ENCODE measurements around the gene MAK. TPM values are rescaled to one million over a fixed set of nuclear protein-coding genes. Genes with fewer than 3 reads are reported as not detected.
A peak's percentile ranks its signal among the peaks of the same experiment; 100 is the strongest.
"Not testable (repeated sequence)": the region's sequence is repeated elsewhere in the genome, so short reads cannot be mapped to it uniquely, and the experiment has no call there.

The MAK gene
- total RNA-seq, 2 donors from 2014 or later: 0.48 to 0.90 TPM

- H3K4me1 Mint-ChIP-seq (ENCODE audit: low read depth): no peaks in the 10 kb centered on the region
- no peak overlapping the region for H3K4me3 Mint-ChIP-seq
- H3K27me3 Mint-ChIP-seq (ENCODE audit: low read depth): no peaks in the 10 kb centered on the region
- H3K36me3 Mint-ChIP-seq (ENCODE audit: insufficient read depth in 2 of 2): no peaks in the 10 kb centered on the region
- no peak overlapping the region for H3K27ac Mint-ChIP-seq
- no peaks in the 10 kb centered on the region for H3K9me3 Mint-ChIP-seq
- DNase-seq: no peak
- ATAC-seq (replicated peaks in 1 of 2): no peak
These were observed 45.3 kb downstream of the MAK start for GRCh38 chr6:10793035-10793434.

GRCh38 chr6:10792101-10792500 lies 46.2 kb downstream of the MAK start:
- H3K27ac Mint-ChIP-seq: no peak overlapping the region
- DNase-seq: no peak
- no peak for ATAC-seq (replicated peaks in 1 of 2)
- H3K36me3 Mint-ChIP-seq (ENCODE audit: insufficient read depth in 2 of 2): peaks cover 0 to under 1% of the 10 kb centered on the region in 2 donors
- no peaks in the 10 kb centered on the region for H3K9me3 Mint-ChIP-seq
- no peaks in the 10 kb centered on the region for H3K27me3 Mint-ChIP-seq (ENCODE audit: low read depth)
- no peak overlapping the region for H3K4me3 Mint-ChIP-seq
- no peaks in the 10 kb centered on the region for H3K4me1 Mint-ChIP-seq (ENCODE audit: low read depth)

DNA sequence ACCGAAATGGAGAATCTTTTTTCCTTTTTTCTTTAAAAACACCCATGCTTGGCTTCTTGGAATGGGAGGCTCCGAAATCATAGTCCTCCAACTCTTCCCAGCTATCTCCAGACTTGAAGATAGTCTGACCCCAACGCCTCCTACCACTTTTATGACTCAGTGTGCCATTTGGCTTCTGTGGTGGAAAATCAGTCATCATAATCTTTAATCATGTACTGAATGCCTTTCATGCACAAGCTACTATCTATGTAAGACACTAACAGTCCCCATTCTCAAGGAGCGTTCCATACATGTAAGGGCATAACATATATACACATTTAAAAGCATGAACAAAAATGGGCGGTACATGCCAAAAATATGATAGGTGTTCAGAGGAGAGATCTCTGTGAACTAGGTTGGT lies 46.7 kb downstream of the MAK start:
- ATAC-seq (replicated peaks in 1 of 2): no peak
- no peaks in the 10 kb centered on the region for H3K4me1 Mint-ChIP-seq (ENCODE audit: low read depth)
- H3K27me3 Mint-ChIP-seq (ENCODE audit: low read depth): no peaks in the 10 kb centered on the region
- H3K27ac Mint-ChIP-seq: no peak overlapping the region
- no peak overlapping the region for H3K4me3 Mint-ChIP-seq
- no peaks in the 10 kb centered on the region for H3K9me3 Mint-ChIP-seq
- H3K36me3 Mint-ChIP-seq (ENCODE audit: insufficient read depth in 2 of 2): peaks cover 0 to 2% of the 10 kb centered on the region in 2 donors
- no peak for DNase-seq

DNA sequence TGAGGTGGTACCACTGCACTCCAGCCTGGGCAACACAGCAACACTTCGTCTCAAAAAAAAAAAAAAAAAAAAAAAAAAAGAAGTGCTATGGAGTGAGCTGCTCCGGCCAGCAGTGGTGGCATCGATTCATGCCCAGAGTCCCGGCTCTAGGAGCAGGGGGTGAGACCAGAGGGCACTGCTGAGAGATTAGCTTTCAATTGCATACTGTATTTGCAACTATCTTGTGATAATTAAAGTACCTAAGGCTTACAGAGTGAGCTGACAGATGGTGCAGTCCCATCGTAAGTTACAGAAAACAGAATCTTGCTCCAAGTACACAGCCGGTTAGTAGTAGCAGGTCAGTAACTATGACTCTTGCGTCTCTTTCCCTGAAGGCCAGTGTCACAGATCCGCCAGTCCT lies 59.3 kb downstream of the MAK start:
- H3K4me3 Mint-ChIP-seq: no peak overlapping the region
- no peak overlapping the region for H3K27ac Mint-ChIP-seq
- no peaks in the 10 kb centered on the region for H3K9me3 Mint-ChIP-seq
- no peaks in the 10 kb centered on the region for H3K4me1 Mint-ChIP-seq (ENCODE audit: low read depth)
- no peaks in the 10 kb centered on the region for H3K27me3 Mint-ChIP-seq (ENCODE audit: low read depth)
- peaks cover 0 to 12% of the 10 kb centered on the region in 2 donors for H3K36me3 Mint-ChIP-seq (ENCODE audit: insufficient read depth in 2 of 2)
- DNase-seq (no peak), ATAC-seq (replicated peaks in 1 of 2) (no peak)

DNA sequence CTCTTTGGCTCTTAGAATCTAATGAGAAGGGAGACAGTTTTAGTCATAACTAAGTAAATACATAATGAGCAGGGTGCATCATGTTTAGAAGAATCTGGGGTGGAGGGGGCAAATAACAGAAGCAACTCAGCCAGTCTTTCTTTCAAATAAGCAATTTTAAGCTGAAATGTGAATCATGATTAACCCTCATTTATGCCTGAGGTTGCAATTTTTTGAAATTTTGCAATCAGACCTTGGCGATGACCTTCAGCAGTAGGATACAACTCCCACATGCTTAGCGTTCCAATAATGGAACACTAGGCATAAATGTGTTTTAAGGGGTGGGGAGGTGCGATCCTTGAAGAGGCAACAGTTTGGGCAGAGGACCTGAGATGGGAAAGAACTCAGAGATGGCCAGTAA lies 60.1 kb downstream of the MAK start:
- no peaks in the 10 kb centered on the region for H3K4me1 Mint-ChIP-seq (ENCODE audit: low read depth)
- DNase-seq: no peak
- H3K27me3 Mint-ChIP-seq (ENCODE audit: low read depth): no peaks in the 10 kb centered on the region
- no peak for ATAC-seq (replicated peaks in 1 of 2)
- H3K27ac Mint-ChIP-seq: no peak overlapping the region
- no peak overlapping the region for H3K4me3 Mint-ChIP-seq
- no peaks in the 10 kb centered on the region for H3K9me3 Mint-ChIP-seq
- peaks cover 0 to 6% of the 10 kb centered on the region in 2 donors for H3K36me3 Mint-ChIP-seq (ENCODE audit: insufficient read depth in 2 of 2)

DNA sequence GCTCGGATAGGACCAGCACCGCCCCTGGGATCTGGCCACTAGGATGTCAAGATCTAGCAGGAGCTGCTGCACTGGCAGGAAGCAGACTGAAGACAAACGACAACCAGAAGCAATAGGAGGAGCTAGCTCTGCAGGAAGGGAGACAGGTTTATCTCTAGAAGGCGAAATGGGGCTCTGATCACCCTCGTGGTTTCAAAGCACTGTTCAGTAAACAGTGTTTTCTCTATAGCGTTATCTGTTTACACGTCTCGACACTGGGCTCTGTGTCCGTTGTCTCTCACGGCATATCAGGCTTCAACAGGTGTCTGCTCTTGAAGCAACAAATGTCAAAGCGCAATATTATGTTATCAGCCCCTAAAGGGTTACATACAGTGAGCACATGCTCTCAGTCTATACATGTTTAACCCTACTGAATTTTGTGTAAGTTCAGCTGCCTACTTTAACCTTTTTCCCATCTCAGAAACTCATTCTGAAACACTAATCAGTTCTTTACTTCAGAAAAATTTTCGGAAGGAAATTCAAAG lies 66.9 kb downstream of the MAK start:
- no peak overlapping the region for H3K4me3 Mint-ChIP-seq
- H3K36me3 Mint-ChIP-seq (ENCODE audit: insufficient read depth in 2 of 2): no peaks in the 10 kb centered on the region
- no peaks in the 10 kb centered on the region for H3K9me3 Mint-ChIP-seq
- ATAC-seq (replicated peaks in 1 of 2): no peak
- no peak overlapping the region for H3K27ac Mint-ChIP-seq
- DNase-seq: no peak
- no peaks in the 10 kb centered on the region for H3K27me3 Mint-ChIP-seq (ENCODE audit: low read depth)
- no peaks in the 10 kb centered on the region for H3K4me1 Mint-ChIP-seq (ENCODE audit: low read depth)

- no peak overlapping the region for H3K27ac Mint-ChIP-seq
- H3K4me1 Mint-ChIP-seq (ENCODE audit: low read depth): no peaks in the 10 kb centered on the region
- no peaks in the 10 kb centered on the region for H3K36me3 Mint-ChIP-seq (ENCODE audit: insufficient read depth in 2 of 2)
- ATAC-seq (replicated peaks in 1 of 2) (no peak), DNase-seq (no peak)
- H3K4me3 Mint-ChIP-seq: no peak overlapping the region
- no peaks in the 10 kb centered on the region for H3K9me3 Mint-ChIP-seq
- H3K27me3 Mint-ChIP-seq (ENCODE audit: low read depth): no peaks in the 10 kb centered on the region
These were observed 68.9 kb downstream of the MAK start for GRCh38 chr6:10769419-10769818.

DNA sequence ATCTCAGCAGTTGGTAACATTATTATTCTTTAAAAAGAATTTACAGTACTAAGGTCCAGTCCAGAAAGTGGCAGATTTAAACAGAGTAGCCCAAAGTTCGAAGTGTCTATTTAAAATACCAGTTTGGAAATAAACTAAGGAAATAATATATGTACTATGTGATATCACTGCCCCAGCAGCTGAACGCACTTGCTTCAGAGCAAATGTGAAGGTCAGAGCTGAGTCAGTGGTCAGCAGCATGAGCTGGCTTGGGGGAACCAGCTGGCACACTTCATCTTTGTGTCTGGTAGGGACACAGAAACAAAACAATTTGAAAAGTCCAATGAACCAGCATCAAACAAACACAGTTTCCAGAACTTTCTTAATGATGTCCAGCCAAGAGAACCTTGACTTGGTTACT lies 75.3 kb downstream of the MAK start:
- Mint-ChIP-seq H3K27ac (no peak overlapping the region), H3K4me3 (no peak overlapping the region), H3K36me3 (ENCODE audit: insufficient read depth in 2 of 2) (peaks cover 0 to 9% of the 10 kb centered on the region in 2 donors), H3K27me3 (ENCODE audit: low read depth) (no peaks in the 10 kb centered on the region), H3K4me1 (ENCODE audit: low read depth) (peaks cover 15% of the 10 kb centered on the region), H3K9me3 (no peaks in the 10 kb centered on the region)
- DNase-seq: no peak
- no peak for ATAC-seq (replicated peaks in 1 of 2)

DNA sequence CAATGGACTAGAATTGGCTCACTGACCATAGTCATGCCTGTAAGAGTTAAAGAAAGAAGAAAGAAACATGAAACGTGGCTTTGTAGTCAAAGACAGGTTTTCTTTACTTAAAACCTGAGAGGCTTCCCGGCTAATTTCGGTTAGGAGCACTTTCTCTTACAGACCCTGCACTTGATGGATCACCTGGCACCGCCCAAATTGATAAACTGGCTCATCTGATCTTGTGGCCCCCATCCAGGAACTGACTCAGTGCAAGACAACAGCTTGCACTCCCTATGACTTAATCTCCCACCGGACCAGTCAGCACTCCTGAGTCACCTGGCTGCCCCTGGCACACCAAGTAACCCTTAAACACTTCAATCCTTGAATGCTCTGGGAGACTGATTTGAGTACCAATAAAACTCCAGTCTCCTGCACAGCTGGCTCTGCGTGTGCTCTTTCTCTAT lies 78.4 kb downstream of the MAK start:
- DNase-seq: no peak
- peaks cover 23% of the 10 kb centered on the region for H3K4me1 Mint-ChIP-seq (ENCODE audit: low read depth)
- peak; percentile 34 to 74 for ATAC-seq (replicated peaks in 1 of 2)
- H3K36me3 Mint-ChIP-seq (ENCODE audit: insufficient read depth in 2 of 2): peaks cover 3 to 26% of the 10 kb centered on the region in 2 donors
- H3K27ac Mint-ChIP-seq: no peak overlapping the region
- no peaks in the 10 kb centered on the region for H3K9me3 Mint-ChIP-seq
- no peaks in the 10 kb centered on the region for H3K27me3 Mint-ChIP-seq (ENCODE audit: low read depth)
- no peak overlapping the region for H3K4me3 Mint-ChIP-seq

DNA sequence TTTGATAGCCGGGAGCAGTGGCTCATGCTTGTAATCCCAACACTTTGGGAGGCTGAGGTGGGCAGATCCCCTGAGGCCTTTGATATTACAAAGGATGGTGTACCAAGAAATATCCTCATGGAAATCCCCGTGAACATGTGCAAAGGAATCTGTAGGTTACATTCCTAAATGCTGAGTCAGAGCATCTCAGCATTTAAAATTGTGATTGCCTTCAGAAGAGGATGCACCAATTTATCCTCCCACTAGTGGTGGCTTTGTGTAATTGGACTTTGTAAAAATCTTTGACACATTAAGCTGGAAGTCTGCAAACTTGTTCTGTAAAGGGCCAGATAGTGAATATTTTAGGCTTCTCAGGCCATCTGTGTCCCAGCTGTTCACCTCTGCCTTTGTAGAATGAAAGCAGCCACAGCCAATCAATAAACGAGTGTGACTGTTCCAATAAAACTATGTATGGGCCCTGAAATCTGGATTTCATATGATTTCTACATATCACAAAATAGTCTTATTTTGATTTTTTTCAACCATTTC lies 79.0 kb downstream of the MAK start:
- ATAC-seq (replicated peaks in 1 of 2): peak in 1 of 2 donors; percentile 55
- no peaks in the 10 kb centered on the region for H3K27me3 Mint-ChIP-seq (ENCODE audit: low read depth)
- DNase-seq: no peak
- H3K36me3 Mint-ChIP-seq (ENCODE audit: insufficient read depth in 2 of 2): peaks cover 4 to 31% of the 10 kb centered on the region in 2 donors
- H3K27ac Mint-ChIP-seq: no peak overlapping the region
- no peak overlapping the region for H3K4me3 Mint-ChIP-seq
- peaks cover 28% of the 10 kb centered on the region for H3K4me1 Mint-ChIP-seq (ENCODE audit: low read depth)
- H3K9me3 Mint-ChIP-seq: no peaks in the 10 kb centered on the region

GRCh38 chr6:10756085-10756484 lies 82.3 kb downstream of the MAK start:
- Mint-ChIP-seq H3K27me3 (ENCODE audit: low read depth) (no peaks in the 10 kb centered on the region), H3K9me3 (no peaks in the 10 kb centered on the region), H3K4me3 (no peak overlapping the region), H3K4me1 (ENCODE audit: low read depth) (peaks cover 37% of the 10 kb centered on the region), H3K27ac (peak overlapping the region; percentile 23), H3K36me3 (ENCODE audit: insufficient read depth in 2 of 2) (peaks cover 8 to 41% of the 10 kb centered on the region in 2 donors)
- DNase-seq: no peak
- ATAC-seq (replicated peaks in 1 of 2): no peak

DNA sequence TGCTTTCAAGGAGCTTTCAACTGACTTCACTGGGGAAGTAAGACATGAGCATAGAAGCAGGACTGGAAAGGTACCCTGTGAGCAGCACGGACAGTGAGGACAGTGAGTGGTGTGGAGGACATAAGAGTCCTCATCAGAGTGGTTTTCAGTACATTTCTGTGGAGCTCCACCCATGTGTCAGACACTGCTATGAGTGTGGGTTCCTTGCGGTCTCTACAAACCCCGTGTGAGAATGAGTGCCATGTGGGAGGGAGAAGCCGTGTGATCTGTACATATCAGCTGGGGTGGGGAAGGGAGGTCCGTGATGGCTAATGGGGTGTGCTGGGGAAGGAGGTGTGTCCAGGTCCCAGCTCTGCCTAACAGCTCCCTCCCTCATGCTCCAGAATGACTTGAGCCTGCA lies 86.6 kb downstream of the MAK start:
- peaks cover 54% of the 10 kb centered on the region for H3K4me1 Mint-ChIP-seq (ENCODE audit: low read depth)
- H3K27me3 Mint-ChIP-seq (ENCODE audit: low read depth): not testable (repeated sequence)

DNA sequence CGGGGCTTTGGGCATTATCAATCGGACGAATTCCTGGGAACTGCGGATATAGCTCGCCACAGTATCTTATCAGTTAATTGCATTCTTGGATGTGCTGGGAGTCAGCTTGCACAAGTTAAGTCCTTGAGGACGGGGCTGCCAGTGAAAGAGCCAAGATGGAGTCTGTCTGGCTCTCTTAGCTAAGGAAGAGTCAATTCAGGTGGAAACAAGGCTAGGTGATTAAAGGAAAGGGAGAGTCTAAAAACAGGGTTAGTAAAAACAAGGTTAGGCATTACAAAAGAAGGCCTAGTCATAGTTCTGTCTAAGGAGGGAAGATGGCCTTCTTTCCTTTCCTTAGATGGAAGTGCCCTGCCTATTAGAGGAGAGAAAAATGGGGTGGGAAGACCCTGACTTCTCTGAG lies 87.8 kb downstream of the MAK start:
- not testable (repeated sequence) for H3K9me3 Mint-ChIP-seq; H3K27me3 Mint-ChIP-seq (ENCODE audit: low read depth); ATAC-seq (replicated peaks in 1 of 2); H3K27ac Mint-ChIP-seq; H3K4me3 Mint-ChIP-seq; DNase-seq
- Mint-ChIP-seq H3K36me3 (ENCODE audit: insufficient read depth in 2 of 2) (peaks cover 8 to 23% of the 10 kb centered on the region in 2 donors), H3K4me1 (ENCODE audit: low read depth) (peaks cover 64% of the 10 kb centered on the region)

More for the DNA sequence above, 86.6 kb downstream of the MAK start:
- not testable (repeated sequence) for H3K9me3 Mint-ChIP-seq; ATAC-seq (replicated peaks in 1 of 2); H3K4me3 Mint-ChIP-seq; DNase-seq
- H3K36me3 Mint-ChIP-seq (ENCODE audit: insufficient read depth in 2 of 2): peaks cover 10 to 28% of the 10 kb centered on the region in 2 donors
- peak overlapping the region; percentile 59 for H3K27ac Mint-ChIP-seq

DNA sequence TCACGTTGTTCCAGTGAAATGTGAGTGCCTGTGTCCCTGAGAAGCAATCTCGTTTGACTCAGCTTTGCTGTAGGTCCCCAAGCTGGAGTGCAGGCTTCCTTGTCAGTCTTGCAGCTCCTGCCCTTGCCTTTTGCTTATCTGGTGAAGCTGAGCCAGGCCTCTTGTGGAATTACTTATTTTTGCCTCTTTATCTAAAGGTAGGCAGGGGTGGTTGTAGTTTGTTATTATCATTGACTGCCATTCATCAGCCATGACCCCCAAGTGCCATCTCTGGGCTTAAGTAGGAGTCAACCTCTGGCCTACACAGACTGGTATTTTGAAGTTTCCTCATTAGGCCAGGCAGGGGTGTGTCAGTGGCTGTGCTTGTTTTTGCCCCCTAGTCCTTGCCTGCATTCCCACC lies 88.6 kb downstream of the MAK start:
- Mint-ChIP-seq H3K4me3 (peak overlapping the region; percentile 12 to 97), H3K36me3 (ENCODE audit: insufficient read depth in 2 of 2) (peaks cover 8 to 16% of the 10 kb centered on the region in 2 donors), H3K27me3 (ENCODE audit: low read depth) (no peaks in the 10 kb centered on the region), H3K9me3 (no peaks in the 10 kb centered on the region), H3K4me1 (ENCODE audit: low read depth) (peaks cover 56% of the 10 kb centered on the region), H3K27ac (peak overlapping the region; percentile 21)
- no peak for DNase-seq
- ATAC-seq (replicated peaks in 1 of 2): no peak
